WTC11 (cell line): ENCODE results near the gene FLT3LG.

Source experiments
- IRF2 ChIP-seq: sonication (generic); formaldehyde crosslinking; IDR thresholded peaks from 2 replicates; pipeline ENCODE4 v1.8.0; 2022; ENCODE audit warnings: low read depth, missing genetic modification reagents, borderline replicate concordance
- SP1 ChIP-seq: sonication (generic); formaldehyde crosslinking; conservative IDR thresholded peaks from 2 replicates; pipeline ENCODE4 v1.8.1; 2022; ENCODE audit warnings: missing genetic modification reagents
- ZBTB21 ChIP-seq: sonication (generic); formaldehyde crosslinking; IDR thresholded peaks from 2 replicates; pipeline ENCODE4 v1.8.1; 2023; ENCODE audit warnings: mild to moderate bottlenecking, missing genetic modification reagents, borderline replicate concordance
- TF ChIP-seq, protein P1 (sequence below): fragments of 200-600 bp; IDR thresholded peaks from 2 replicates; pipeline ENCODE4 v1.8.0; 2022; ENCODE audit warnings: antibody characterized with exemption
- TF ChIP-seq, protein P2 (sequence below): sonication (generic); formaldehyde crosslinking; IDR thresholded peaks from 2 replicates; pipeline ENCODE4 v1.8.1; 2022; ENCODE audit warnings: mild to moderate bottlenecking, moderate library complexity, missing genetic modification reagents
- TF ChIP-seq, protein P3 (sequence below): sonication (generic); formaldehyde crosslinking; IDR thresholded peaks from 2 replicates; pipeline ENCODE4 v1.8.1; 2023; ENCODE audit warnings: mild to moderate bottlenecking, moderate library complexity, missing genetic modification reagents

DNA sequence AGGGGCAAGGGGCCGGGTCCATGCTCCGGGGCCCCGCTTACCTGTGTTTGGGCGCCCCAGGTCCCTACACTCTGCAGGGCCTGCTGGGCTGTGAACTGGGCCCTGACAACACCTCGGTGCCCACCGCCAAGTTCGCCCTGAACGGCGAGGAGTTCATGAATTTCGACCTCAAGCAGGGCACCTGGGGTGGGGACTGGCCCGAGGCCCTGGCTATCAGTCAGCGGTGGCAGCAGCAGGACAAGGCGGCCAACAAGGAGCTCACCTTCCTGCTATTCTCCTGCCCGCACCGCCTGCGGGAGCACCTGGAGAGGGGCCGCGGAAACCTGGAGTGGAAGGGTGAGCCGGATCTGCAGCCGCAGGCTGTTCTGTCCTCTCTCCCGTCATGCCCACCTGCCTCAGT, 40.1 kb downstream of the FLT3LG start:
- TF ChIP-seq, protein P1, sequence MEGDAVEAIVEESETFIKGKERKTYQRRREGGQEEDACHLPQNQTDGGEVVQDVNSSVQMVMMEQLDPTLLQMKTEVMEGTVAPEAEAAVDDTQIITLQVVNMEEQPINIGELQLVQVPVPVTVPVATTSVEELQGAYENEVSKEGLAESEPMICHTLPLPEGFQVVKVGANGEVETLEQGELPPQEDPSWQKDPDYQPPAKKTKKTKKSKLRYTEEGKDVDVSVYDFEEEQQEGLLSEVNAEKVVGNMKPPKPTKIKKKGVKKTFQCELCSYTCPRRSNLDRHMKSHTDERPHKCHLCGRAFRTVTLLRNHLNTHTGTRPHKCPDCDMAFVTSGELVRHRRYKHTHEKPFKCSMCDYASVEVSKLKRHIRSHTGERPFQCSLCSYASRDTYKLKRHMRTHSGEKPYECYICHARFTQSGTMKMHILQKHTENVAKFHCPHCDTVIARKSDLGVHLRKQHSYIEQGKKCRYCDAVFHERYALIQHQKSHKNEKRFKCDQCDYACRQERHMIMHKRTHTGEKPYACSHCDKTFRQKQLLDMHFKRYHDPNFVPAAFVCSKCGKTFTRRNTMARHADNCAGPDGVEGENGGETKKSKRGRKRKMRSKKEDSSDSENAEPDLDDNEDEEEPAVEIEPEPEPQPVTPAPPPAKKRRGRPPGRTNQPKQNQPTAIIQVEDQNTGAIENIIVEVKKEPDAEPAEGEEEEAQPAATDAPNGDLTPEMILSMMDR = no peak
- TF ChIP-seq SP1 (CRISPR knock-in tag) (no peak), ZBTB21 (no peak), IRF2 (CRISPR knock-in tag) (no peak)
- TF ChIP-seq, protein P2, sequence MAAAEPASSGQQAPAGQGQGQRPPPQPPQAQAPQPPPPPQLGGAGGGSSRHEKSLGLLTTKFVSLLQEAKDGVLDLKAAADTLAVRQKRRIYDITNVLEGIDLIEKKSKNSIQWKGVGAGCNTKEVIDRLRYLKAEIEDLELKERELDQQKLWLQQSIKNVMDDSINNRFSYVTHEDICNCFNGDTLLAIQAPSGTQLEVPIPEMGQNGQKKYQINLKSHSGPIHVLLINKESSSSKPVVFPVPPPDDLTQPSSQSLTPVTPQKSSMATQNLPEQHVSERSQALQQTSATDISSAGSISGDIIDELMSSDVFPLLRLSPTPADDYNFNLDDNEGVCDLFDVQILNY = no peak
- TF ChIP-seq, protein P3, sequence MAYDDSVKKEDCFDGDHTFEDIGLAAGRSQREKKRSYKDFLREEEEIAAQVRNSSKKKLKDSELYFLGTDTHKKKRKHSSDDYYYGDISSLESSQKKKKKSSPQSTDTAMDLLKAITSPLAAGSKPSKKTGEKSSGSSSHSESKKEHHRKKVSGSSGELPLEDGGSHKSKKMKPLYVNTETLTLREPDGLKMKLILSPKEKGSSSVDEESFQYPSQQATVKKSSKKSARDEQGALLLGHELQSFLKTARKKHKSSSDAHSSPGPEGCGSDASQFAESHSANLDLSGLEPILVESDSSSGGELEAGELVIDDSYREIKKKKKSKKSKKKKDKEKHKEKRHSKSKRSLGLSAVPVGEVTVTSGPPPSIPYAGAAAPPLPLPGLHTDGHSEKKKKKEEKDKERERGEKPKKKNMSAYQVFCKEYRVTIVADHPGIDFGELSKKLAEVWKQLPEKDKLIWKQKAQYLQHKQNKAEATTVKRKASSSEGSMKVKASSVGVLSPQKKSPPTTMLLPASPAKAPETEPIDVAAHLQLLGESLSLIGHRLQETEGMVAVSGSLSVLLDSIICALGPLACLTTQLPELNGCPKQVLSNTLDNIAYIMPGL (CRISPR knock-in tag) = no peak
